Effector memory CD4-positive, alpha-beta T cell (primary cell): ENCODE measurements around the gene AGAP1.
"Not testable (repeated sequence)": the region's sequence is repeated elsewhere in the genome, so short reads cannot be mapped to it uniquely, and the experiment has no call there.

Source experiments
- DNase-seq, 3 donors: peaks; one replicate each; pipeline ENCODE4 v3.0.0-alpha.2; 2020
- H3K27ac ChIP-seq: 2 replicates; pipeline ENCODE4 v1.7.0; 2013; ENCODE audit warnings: mild to moderate bottlenecking, low read length, moderate library complexity; ENCODE audit not compliant: insufficient read depth, poor library complexity, severe bottlenecking
- H3K27me3 ChIP-seq: replicated peaks from 2 replicates; pipeline ENCODE4 v1.7.0; 2013; ENCODE audit warnings: mild to moderate bottlenecking, low read length; ENCODE audit not compliant: insufficient read depth, control insufficient read depth, poor library complexity, severe bottlenecking
- H3K36me3 ChIP-seq: 2 replicates; pipeline ENCODE4 v1.7.0; 2013; ENCODE audit warnings: mild to moderate bottlenecking, low read length, moderate library complexity; ENCODE audit not compliant: control insufficient read depth, insufficient read depth
- H3K4me1 ChIP-seq: 2 replicates; pipeline ENCODE4 v1.7.0; 2013; ENCODE audit warnings: low read length, mild to moderate bottlenecking; ENCODE audit not compliant: control insufficient read depth, insufficient read depth, poor library complexity, severe bottlenecking
- H3K4me3 ChIP-seq: 2 replicates; pipeline ENCODE4 v1.7.0; 2013; ENCODE audit warnings: low read length, low read depth, mild to moderate bottlenecking; ENCODE audit not compliant: insufficient read depth, poor library complexity, severe bottlenecking
- H3K9me3 ChIP-seq: 2 replicates; pipeline ENCODE4 v1.7.0; 2013; ENCODE audit warnings: mild to moderate bottlenecking, low read length, moderate library complexity; ENCODE audit not compliant: control insufficient read depth

AGAP1 gene

DNA sequence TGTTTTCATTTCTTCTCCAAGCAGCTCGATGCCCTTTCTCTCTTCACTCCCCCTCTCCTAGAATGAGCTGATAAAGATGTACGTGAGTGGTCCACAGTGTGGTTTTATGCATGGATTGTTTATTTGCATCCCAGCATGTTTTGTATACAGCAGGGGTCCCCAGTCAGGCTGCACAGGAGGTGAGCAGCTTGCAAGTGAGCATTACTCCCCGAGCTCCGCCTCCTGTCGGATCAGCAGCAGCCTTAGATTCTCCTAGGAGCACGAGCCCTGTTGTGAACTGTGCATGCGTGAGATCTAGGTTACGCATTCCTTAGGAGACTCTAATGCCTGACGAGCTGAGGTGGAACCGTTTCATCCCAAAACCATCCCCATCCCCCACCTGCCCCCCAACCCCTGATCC lies 262.6 kb downstream of the AGAP1 start:
- Histone ChIP-seq H3K4me1 (no peaks in the 10 kb centered on the region), H3K27ac (no peak overlapping the region), H3K4me3 (no peak overlapping the region), H3K27me3 (no peaks in the 10 kb centered on the region), H3K9me3 (no peaks in the 10 kb centered on the region), H3K36me3 (no peaks in the 10 kb centered on the region)
- DNase-seq, result no peak

DNA sequence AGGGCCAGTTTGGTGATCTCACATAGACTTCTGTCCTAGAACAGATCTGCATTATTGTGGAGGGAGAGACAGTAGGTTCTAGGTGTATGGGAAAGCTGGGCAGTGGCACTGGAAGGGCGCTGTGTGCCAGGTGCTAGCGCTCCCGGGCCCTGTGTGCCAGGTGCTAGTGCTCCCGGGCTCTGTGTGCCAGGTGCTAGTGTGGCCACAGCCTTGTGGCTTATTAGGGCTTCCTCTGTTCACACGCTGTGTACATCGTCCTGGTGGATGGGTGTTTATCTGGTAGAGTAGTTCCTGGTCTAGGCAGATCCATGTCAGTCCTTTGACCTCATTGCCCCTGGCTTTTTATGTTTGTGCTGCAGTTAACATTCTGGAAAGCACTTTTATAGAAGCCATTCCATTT lies 263.4 kb downstream of the AGAP1 start:
- Histone ChIP-seq H3K4me3 (no peak overlapping the region), H3K27ac (no peak overlapping the region), H3K27me3 (no peaks in the 10 kb centered on the region), H3K4me1 (no peaks in the 10 kb centered on the region), H3K9me3 (no peaks in the 10 kb centered on the region), H3K36me3 (no peaks in the 10 kb centered on the region)
- DNase-seq, result no peak

DNA sequence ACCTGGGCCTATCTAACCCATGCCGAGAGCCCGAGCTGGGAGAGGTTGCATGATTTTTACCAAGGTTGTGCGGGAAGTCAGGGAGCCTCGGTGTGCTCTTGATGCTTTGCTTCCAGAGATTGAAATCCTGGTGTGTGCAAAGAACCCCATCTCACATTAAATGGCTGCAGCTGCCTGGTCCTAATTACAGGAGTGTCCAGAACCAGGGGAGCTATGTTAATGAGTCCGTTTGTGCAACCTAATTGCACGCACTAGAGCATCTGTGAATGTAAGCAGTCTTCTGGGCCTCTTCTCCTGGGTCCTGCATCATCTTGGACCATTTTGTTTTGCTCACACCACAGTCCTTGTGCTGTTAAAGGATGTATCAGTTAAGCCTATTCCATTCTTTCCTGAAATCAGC lies 263.8 kb downstream of the AGAP1 start:
- H3K4me1 ChIP-seq, result no peaks in the 10 kb centered on the region
- no peaks in the 10 kb centered on the region for H3K9me3 ChIP-seq

DNA sequence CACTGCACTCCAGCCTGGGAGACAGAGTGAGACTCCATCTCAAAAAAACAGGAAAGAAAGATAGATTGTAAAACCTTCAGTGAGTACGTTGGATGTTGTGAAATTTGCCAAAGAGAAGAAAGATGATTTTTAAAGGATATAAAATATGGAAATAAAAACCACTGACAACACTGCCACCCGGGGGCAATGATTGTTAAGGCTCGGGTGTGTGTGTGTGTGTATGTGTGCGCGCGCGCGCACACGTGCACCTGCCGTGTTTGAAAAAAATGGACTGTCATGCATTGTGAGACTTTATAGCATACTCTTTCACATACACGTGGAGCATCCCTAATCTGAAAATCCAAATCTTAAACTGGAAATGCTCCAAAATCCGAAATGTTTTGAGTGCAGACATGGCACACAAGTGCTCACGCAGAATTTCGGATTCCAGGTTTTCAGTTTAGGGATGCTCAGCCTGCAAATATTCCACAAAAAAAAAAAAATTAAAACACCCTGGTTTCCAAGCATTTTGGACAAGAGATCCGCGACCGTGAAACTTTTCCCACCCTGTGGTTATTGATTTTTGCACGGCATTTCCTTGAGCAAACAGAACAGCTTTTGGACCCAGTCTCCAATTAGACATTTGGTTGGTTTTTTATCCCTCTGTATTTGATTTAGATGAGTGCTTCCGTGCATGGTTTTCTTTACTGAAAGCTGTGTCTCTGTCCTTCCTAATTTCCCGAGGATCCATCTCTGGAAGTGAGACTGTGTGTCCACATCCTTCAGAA lies 269.2 kb downstream of the AGAP1 start:
- Histone ChIP-seq H3K27me3 (no peaks in the 10 kb centered on the region), H3K27ac (no peak overlapping the region), H3K36me3 (no peaks in the 10 kb centered on the region), H3K9me3 (no peaks in the 10 kb centered on the region), H3K4me3 (no peak overlapping the region), H3K4me1 (no peaks in the 10 kb centered on the region)
- DNase-seq, result no peak

More for the DNA sequence above, 263.8 kb downstream of the AGAP1 start:
- Histone ChIP-seq H3K36me3 (no peaks in the 10 kb centered on the region), H3K27me3 (no peaks in the 10 kb centered on the region), H3K4me3 (no peak overlapping the region), H3K27ac (no peak overlapping the region)
- DNase-seq, result no peak

DNA sequence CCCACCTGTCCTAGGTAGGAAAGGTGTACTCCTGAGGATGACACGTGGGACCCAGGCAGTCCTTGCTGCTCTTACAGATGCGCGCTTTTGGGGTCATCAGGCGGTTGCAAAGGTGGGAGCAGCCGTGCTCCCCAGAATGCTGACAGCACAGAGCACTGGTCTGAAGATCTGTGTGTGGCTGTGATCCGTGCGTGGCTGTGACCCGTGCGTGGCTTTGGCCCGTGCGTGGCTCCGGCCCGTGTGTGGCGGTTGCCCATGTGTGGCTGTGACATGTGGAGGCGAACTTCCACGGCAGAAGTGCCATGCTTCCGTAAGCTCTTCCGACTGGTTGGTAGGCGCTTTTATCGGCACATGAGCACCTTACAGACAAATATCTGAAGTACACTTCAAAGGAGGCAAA lies 270.0 kb downstream of the AGAP1 start:
- no peak overlapping the region for H3K27ac ChIP-seq
- no peak for DNase-seq
- no peaks in the 10 kb centered on the region for H3K36me3 ChIP-seq
- no peaks in the 10 kb centered on the region for H3K27me3 ChIP-seq
- no peak overlapping the region for H3K4me3 ChIP-seq
- H3K4me1 ChIP-seq, result no peaks in the 10 kb centered on the region
- H3K9me3 ChIP-seq, result no peaks in the 10 kb centered on the region

DNA sequence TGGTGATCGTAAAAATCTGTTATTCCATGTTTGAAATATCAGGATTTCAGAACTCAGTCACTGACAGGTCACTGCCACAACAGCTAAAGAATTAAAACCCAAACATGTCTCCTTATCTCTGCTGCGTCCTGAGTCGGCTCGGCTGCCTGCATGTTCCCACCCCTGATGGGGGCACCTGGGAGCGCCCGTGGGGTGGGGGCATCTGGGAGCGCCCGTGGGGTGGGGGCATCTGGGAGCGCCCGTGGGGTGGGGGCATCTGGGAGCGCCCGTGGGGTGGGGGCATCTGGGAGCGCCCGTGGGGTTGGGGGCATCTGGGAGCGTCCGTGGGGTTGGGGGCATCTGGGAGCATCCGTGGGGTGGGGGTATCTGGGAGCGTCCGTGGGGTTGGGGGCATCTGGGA lies 270.6 kb downstream of the AGAP1 start:
- not testable (repeated sequence) for H3K27me3 ChIP-seq, H3K4me1 ChIP-seq, H3K27ac ChIP-seq, H3K9me3 ChIP-seq, H3K4me3 ChIP-seq, H3K36me3 ChIP-seq, DNase-seq

DNA sequence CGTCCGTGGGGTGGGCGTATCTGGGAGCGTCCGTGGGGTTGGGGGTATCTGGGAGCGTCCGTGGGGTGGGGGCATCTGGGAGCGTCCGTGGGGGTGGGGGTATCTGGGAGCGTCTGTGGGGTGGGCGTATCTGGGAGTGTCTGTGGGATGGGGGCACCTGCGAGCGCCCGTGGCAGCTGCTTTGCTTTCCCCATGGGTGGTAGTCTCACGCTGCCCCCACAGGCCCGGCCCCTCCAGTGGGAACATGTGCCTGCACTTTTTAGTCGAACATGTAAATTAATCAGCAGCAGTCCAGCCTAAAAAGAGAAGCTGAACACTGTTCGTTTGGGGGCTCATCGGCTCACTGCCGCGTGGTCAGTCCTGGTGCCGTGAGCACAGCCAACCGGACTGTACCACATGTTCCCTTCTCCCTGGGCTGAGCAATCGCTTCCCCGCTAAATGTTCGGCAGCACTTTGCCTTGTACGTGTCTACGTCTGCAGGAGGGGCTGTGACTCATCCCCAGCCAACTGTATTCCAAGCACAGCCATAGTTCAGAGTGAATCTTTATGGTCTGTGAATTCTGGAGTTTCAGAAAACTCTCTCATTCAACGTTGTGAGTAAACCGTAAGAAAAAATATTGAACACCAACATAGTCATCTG lies 271.5 kb downstream of the AGAP1 start:
- DNase-seq, result no peak
- Histone ChIP-seq H3K4me3 (no peak overlapping the region), H3K36me3 (no peaks in the 10 kb centered on the region), H3K9me3 (no peaks in the 10 kb centered on the region), H3K27ac (no peak overlapping the region), H3K4me1 (no peaks in the 10 kb centered on the region), H3K27me3 (no peaks in the 10 kb centered on the region)

DNA sequence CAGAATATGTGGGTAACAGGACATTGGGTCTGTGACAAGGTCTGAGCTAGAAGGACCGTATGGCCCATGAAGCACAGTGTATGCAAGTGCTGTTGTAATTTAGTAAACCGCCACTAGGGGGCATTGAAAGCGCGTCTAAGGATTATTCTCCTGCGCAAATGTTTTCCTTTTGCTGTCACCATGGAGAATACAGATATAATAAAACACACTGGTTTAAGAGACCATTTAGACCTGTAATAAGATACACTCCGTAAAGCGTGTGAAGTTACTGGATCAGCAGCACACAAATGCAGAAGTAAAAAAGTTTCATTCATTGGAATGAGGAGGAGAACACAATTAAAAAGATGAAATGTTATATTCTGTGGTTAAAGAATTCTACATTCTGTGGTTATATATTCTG lies 272.4 kb downstream of the AGAP1 start:
- no peaks in the 10 kb centered on the region for H3K9me3 ChIP-seq
- H3K36me3 ChIP-seq, result no peaks in the 10 kb centered on the region
- H3K4me1 ChIP-seq, result no peaks in the 10 kb centered on the region
- no peaks in the 10 kb centered on the region for H3K27me3 ChIP-seq
- DNase-seq, result peak in 1 of 3 donors; percentile 31
- no peak overlapping the region for H3K27ac ChIP-seq
- H3K4me3 ChIP-seq, result no peak overlapping the region

DNA sequence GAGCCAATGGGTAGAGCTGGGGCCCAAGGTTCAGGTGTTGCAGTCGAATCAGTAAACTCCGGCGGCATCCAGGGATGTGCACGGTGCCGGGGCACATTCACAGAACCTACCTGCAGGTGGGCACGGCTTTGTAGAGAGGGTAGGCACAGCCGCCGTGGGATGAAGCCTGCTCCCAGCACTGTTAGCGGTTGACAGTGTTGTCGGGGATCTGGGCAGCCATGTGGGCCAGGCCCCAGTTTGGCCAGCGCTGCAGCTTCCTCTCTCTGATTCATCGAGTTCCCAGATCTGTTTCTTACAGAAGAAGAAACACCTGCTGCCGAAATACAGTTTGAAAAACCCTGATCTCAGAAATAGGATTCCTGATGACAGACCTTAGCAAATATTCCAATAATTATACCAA lies 274.8 kb downstream of the AGAP1 start:
- H3K36me3 ChIP-seq, result no peaks in the 10 kb centered on the region
- no peak overlapping the region for H3K4me3 ChIP-seq
- DNase-seq, result no peak
- H3K27ac ChIP-seq, result no peak overlapping the region
- H3K4me1 ChIP-seq, result no peaks in the 10 kb centered on the region
- H3K27me3 ChIP-seq, result no peaks in the 10 kb centered on the region
- H3K9me3 ChIP-seq, result no peaks in the 10 kb centered on the region

DNA sequence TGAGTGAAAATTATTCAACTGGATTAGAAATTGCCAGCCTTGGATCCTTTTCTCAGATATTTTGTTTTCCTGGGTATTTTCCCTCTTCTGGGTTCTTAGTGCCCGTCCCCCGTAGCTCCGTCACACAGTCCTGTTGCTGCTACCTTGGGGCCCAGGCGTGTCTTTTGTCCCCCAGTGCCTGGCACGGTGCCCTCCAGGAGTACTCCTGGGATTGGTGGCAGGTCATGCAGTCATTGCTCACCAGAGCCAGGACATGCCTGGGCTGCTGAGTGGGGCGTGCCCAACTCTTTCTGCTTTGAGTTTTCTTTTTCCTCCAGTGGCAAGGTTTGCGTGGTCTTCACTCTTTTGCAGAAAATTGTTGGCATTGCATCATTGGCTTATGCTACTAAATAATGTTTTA lies 275.2 kb downstream of the AGAP1 start:
- DNase-seq, result no peak
- H3K36me3 ChIP-seq, result no peaks in the 10 kb centered on the region
- no peaks in the 10 kb centered on the region for H3K4me1 ChIP-seq

More for the DNA sequence above, 275.2 kb downstream of the AGAP1 start:
- Histone ChIP-seq H3K4me3 (no peak overlapping the region), H3K27ac (no peak overlapping the region), H3K9me3 (no peaks in the 10 kb centered on the region), H3K27me3 (no peaks in the 10 kb centered on the region)
